Vagina (tissue), 2 donors: Measurements from ENCODE around the gene PSMD1.

Experiments
- POLR2A ChIP-seq, 2 donors: fragments of 450-650 bp; IDR thresholded peaks; one replicate each; pipeline ENCODE4 v1.6.1; 2017; ENCODE audit warnings: antibody characterized with exemption in 2 of 2, mild to moderate bottlenecking in 2 of 2, moderate library complexity in 2 of 2
- TF ChIP-seq, protein P1 (sequence below), 3 experiments: fragments of 450-650 bp in 2 of 3; fragments of 200-600 bp in 1 of 3; sonication (generic) in 1 of 3; IDR thresholded peaks; one replicate each; pipeline ENCODE4 v1.5.1; 2017 to 2019; ENCODE audit warnings: antibody characterized with exemption in 3 of 3, mild to moderate bottlenecking in 2 of 3, moderate library complexity in 2 of 3

DNA sequence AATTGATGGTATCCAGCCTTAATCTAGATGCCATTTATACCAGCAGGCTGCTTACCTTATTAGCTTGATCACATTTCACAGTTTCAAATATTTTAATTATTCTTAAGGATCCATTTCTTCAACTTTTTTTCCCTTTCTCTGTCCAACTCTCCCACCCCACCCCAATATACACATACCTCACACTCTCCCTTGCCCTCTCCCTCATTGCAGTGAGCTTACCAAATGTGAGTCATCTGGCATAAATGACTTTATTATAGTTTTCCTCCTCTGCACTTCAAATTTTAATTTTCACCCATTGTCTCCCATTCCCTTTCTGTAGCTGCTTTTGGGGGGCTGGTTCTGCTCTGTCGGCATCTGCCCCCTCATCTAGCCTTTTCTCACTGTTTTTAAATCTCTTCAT, 55.3 kb downstream of the PSMD1 start:
- TF ChIP-seq, protein P1, sequence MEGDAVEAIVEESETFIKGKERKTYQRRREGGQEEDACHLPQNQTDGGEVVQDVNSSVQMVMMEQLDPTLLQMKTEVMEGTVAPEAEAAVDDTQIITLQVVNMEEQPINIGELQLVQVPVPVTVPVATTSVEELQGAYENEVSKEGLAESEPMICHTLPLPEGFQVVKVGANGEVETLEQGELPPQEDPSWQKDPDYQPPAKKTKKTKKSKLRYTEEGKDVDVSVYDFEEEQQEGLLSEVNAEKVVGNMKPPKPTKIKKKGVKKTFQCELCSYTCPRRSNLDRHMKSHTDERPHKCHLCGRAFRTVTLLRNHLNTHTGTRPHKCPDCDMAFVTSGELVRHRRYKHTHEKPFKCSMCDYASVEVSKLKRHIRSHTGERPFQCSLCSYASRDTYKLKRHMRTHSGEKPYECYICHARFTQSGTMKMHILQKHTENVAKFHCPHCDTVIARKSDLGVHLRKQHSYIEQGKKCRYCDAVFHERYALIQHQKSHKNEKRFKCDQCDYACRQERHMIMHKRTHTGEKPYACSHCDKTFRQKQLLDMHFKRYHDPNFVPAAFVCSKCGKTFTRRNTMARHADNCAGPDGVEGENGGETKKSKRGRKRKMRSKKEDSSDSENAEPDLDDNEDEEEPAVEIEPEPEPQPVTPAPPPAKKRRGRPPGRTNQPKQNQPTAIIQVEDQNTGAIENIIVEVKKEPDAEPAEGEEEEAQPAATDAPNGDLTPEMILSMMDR (IDR thresholded peaks at IDR 0.05): no peak
- TF ChIP-seq POLR2A (IDR thresholded peaks at IDR 0.05): no peak
